Transverse colon (tissue), 4 donors: ENCODE measurements around the gene BASP1.

Experiments used
- CTCF ChIP-seq, 5 experiments: fragments of 200-600 bp in 3 of 5; fragments of 450-650 bp in 2 of 5; sonication (generic) in 3 of 5; IDR thresholded peaks; 1 replicate in 2 of 5; 2 replicates in 3 of 5; pipeline ENCODE4 v1.5.1; 2016 to 2017; ENCODE audit warnings: antibody characterized with exemption in 5 of 5, inconsistent platforms in 3 of 5, mild to moderate bottlenecking in 2 of 5, moderate library complexity in 1 of 5
- POLR2AphosphoS5 ChIP-seq, 3 donors: sonication (generic); formaldehyde crosslinking; IDR thresholded peaks; one replicate each; pipeline ENCODE4 v1.6.1; 2016; ENCODE audit warnings: antibody characterized with exemption in 3 of 3

GRCh38 chr5:17265041-17265440, 47.6 kb downstream of the BASP1 start:
- TF ChIP-seq CTCF (IDR thresholded peaks at IDR 0.05) = no peak
- no peak for TF ChIP-seq POLR2AphosphoS5 (IDR thresholded peaks at IDR 0.05)
